Epithelial cell of proximal tubule (primary cell): ENCODE measurements around the gene MAGEB1. TPM values are rescaled to one million over a fixed set of nuclear protein-coding genes. Genes with fewer than 3 reads are reported as not detected.

Experiments used
- DNase-seq: peaks from one replicate; pipeline ENCODE4 v3.0.0-alpha.2; 2011; ENCODE audit warnings: low read depth
- H3K4me3 ChIP-seq: 2 replicates; pipeline ENCODE4 v1.5.1; 2011; ENCODE audit warnings: low read depth, mild to moderate bottlenecking, low read length
- total RNA-seq: library from RNA; depleted of rRNA; stranded (reverse); fragments of >200 nt; gene quantifications from 2 replicates; pipeline ENCODE4 v1.2.3, GENCODE V29; 2015
- TF ChIP-seq, protein P1 (sequence below): conservative IDR thresholded peaks from 2 replicates; pipeline ENCODE4 v1.5.1; 2012; ENCODE audit warnings: low read depth, mild to moderate bottlenecking, low read length

MAGEB1 gene
- not detected in 2 replicates for total RNA-seq

DNA sequence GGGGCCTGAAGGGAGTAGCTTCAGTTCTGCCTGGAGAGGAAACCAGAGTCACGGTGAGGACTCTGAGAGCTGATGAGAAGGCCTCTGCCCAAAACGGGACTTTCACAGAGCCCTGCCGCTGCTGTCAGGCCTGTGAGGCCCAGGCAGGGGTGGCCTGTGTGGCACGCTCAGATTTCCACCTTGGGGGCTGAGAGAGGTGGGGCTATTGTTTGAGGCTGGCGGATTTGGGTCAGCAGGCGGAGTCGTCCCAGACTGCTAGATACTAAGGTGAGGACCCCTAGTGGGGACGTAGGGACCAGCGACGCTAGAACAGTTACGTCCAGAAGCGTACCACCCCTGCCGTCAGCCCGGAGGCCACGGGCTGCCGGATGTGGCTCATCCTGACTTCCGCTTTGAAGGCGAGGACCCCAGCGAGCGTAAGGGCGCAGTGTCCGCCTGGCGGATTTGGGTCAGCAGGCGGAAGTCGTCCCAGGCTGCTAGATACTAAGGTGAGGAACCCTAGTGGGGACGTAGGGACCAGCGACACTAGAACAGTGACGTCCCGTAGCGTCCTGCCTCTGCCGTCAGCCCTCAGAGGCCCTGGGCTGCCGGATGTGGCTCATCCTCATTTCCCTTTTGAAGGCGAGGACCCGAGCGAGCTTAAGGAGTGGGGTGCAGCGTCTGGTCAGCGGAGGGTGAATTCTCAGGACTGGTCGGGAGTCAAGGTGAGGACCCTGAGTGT, at the start of gene MAGEB1:
Gene MAGEB1, plus strand, starts transcription at position 378 of the 721 bp plus-strand sequence. CDS start 3,348 bp downstream, outside the sequence.
- DNase-seq, result no peak
- TF ChIP-seq, protein P1, sequence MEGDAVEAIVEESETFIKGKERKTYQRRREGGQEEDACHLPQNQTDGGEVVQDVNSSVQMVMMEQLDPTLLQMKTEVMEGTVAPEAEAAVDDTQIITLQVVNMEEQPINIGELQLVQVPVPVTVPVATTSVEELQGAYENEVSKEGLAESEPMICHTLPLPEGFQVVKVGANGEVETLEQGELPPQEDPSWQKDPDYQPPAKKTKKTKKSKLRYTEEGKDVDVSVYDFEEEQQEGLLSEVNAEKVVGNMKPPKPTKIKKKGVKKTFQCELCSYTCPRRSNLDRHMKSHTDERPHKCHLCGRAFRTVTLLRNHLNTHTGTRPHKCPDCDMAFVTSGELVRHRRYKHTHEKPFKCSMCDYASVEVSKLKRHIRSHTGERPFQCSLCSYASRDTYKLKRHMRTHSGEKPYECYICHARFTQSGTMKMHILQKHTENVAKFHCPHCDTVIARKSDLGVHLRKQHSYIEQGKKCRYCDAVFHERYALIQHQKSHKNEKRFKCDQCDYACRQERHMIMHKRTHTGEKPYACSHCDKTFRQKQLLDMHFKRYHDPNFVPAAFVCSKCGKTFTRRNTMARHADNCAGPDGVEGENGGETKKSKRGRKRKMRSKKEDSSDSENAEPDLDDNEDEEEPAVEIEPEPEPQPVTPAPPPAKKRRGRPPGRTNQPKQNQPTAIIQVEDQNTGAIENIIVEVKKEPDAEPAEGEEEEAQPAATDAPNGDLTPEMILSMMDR, result no peak
- no peak within 1 kb of the TSS for H3K4me3 ChIP-seq

DNA sequence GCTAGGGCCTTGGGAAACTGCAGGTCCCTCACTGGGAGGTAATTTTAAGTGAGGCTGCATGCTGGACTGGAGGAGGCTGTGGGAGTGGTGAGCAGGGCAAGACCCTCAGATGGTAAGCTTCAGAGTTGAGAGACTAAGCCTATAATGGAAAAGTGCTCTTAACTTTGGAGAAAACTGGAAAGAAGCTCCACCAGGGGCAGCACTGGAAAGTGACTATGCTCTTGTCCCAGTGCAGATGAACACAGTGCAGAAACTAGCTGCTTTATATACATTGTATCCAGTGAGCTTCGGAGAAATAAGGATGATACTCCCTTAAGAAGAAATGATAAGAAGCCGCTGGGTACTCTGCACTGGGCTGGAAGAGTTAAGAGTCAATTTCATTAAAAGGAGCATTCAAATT, 34.8 kb upstream of the MAGEB1 start:
- TF ChIP-seq, protein P1, result no peak
- no peak overlapping the region for H3K4me3 ChIP-seq
- DNase-seq, result no peak

DNA sequence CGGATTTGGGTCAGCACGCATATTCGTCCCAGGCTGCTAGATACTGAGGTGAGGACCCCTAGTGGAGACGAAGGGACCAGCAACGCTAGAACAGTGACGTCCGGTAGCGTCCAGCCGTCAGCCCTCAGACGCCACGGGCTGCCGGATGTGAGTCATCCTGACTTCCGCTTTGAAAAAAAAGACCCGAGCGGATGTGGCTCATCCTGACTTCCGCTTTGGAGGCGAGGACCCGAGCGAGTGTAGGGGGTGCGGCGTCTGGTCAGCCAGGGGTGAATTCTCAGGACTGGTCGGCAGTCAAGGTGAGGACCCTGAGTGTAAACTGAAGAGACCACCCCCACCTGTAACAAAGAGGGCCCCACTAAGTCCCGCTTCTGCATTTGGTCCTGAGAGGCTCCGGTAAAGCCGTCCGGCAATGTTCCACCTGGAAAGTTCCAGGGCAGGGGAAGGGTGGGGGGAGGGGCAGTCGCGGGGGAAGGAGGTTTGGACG, 31.5 kb upstream of the MAGEB1 start, which contains the start of gene MAGEB2:
Gene MAGEB2, plus strand, starts transcription at position 207 of the 487 bp plus-strand sequence. CDS start 3,018 bp downstream, outside the sequence.
- no peak for DNase-seq
- no peak within 1 kb of the TSS for H3K4me3 ChIP-seq
- TF ChIP-seq, protein P1, result no peak

- no peak for DNase-seq
- TF ChIP-seq, protein P1, result no peak
- H3K4me3 ChIP-seq, result no peak overlapping the region
These were observed 29.5 kb upstream of the MAGEB1 start for GRCh38 chrX:30217465-30217864.

DNA sequence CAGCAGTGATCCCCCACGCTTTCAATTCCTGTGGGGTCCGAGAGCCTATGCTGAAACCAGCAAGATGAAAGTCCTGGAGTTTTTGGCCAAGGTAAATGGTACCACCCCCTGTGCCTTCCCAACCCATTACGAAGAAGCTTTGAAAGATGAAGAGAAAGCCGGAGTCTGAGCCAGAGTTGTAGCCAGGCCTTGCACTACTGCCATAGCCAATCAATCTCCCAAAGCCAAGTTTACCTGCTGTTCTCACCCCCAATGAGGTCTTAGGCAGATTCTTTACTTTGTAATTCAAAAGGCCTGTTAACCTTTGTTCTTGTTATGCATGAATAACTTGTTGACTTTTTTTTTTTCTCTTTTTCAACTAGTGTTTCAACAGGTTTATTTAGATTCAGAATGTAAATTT, 27.6 kb upstream of the MAGEB1 start:
- DNase-seq, result no peak
- no peak overlapping the region for H3K4me3 ChIP-seq
- TF ChIP-seq, protein P1, result no peak

- TF ChIP-seq, protein P1, result no peak
- H3K4me3 ChIP-seq, result no peak overlapping the region
- DNase-seq, result no peak
These were observed 26.3 kb upstream of the MAGEB1 start for GRCh38 chrX:30220661-30221060.

- TF ChIP-seq, protein P1, result no peak
- H3K4me3 ChIP-seq, result no peak overlapping the region
- no peak for DNase-seq
These were observed 22.4 kb upstream of the MAGEB1 start for GRCh38 chrX:30224536-30224935.
